KMS-11 (cell line): Measurements from ENCODE around the gene PNMT.

Experiments used
- H2AFZ ChIP-seq: fragments of 200-600 bp; sonication (generic); 2 replicates; pipeline ENCODE4 v1.6.1; 2016; ENCODE audit warnings: antibody characterized with exemption, mixed run types, low read depth
- H3K27ac ChIP-seq: fragments of 200-600 bp; sonication (generic); 2 replicates; pipeline ENCODE4 v1.6.1; 2016; ENCODE audit warnings: mild to moderate bottlenecking, mixed run types
- H3K27me3 ChIP-seq: fragments of 200-600 bp; sonication (generic); 2 replicates; pipeline ENCODE4 v1.6.1; 2017; ENCODE audit warnings: mild to moderate bottlenecking, low read depth, mixed run types, moderate library complexity; ENCODE audit not compliant: insufficient read depth
- H3K36me3 ChIP-seq: fragments of 200-600 bp; sonication (generic); 2 replicates; pipeline ENCODE4 v1.6.1; 2017; ENCODE audit warnings: mild to moderate bottlenecking, mixed run types; ENCODE audit not compliant: insufficient read depth
- H3K4me1 ChIP-seq: fragments of 200-600 bp; sonication (generic); 2 replicates; pipeline ENCODE4 v1.6.1; 2016; ENCODE audit warnings: mild to moderate bottlenecking, low read depth, mixed run types; ENCODE audit not compliant: poor library complexity, severe bottlenecking
- H3K4me2 ChIP-seq: fragments of 200-600 bp; sonication (generic); 2 replicates; pipeline ENCODE4 v1.7.0; 2016; ENCODE audit warnings: mild to moderate bottlenecking, mixed run types
- H3K4me3 ChIP-seq: fragments of 200-600 bp; sonication (generic); IDR thresholded peaks from 2 replicates; pipeline ENCODE4 v1.6.1; 2017; ENCODE audit warnings: low read depth, low read length, mixed read lengths; ENCODE audit not compliant: insufficient read depth
- H3K79me2 ChIP-seq: fragments of 200-600 bp; sonication (generic); 2 replicates; pipeline ENCODE4 v1.6.1; 2016; ENCODE audit warnings: low read depth, mixed run types; ENCODE audit not compliant: insufficient read depth
- H3K9ac ChIP-seq: fragments of 200-600 bp; sonication (generic); 2 replicates; pipeline ENCODE4 v1.6.1; 2016; ENCODE audit warnings: mild to moderate bottlenecking, mixed run types
- H4K20me1 ChIP-seq: fragments of 200-600 bp; sonication (generic); 2 replicates; pipeline ENCODE4 v1.6.1; 2016; ENCODE audit warnings: mild to moderate bottlenecking, mixed run types; ENCODE audit not compliant: insufficient read depth
- CTCF ChIP-seq: fragments of 200-600 bp; sonication (generic); conservative IDR thresholded peaks from 2 replicates; pipeline ENCODE4 v1.6.1; 2017; ENCODE audit warnings: low read depth, mild to moderate bottlenecking, antibody characterized with exemption, low read length, moderate library complexity, mixed read lengths

Gene PNMT

DNA sequence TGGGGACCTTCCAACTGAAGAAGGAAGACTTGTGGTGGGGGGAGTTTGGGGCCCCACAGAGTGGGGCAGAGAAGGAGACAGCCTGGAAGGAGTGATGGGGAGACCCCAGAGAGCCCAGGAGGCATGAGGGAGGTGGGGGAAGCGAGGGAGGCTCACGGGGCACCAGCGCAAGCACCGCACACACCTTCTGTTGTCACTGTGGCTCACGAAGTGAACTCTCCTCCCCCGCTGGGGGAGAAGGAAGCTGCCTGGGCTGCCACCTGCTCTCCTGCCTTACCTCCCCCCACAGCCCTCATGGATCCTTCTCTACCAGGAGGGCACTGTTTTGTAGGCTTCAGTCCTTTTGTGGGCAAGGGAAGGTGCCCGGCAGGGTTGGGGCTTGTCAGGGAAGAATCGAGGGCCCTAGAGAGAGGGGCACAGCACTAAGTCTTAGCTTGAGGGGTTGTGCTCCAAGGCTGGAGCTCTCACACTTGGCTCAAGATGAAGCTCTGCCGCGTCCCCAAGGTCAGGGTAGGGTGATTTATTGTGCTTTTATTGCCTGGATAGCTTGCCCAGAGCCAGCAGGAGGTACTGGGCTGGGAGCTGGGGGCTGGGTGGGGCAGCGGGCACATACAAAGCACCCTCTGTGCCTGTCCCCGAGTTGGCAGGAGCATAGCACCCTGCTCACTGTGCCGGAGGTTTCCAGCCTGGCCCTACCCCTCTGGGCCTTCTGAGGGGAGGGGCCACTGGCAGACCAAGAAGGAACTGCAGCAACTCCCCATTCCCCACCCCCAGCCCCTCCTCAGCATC is 35.9 kb upstream of the PNMT start:
- Histone ChIP-seq H4K20me1 (no peaks in the 10 kb centered on the region), H3K4me2 (no peak overlapping the region), H2AFZ (no peak overlapping the region), H3K27me3 (peaks cover 8% of the 10 kb centered on the region; the same call in 1 of the 2 replicates), H3K4me1 (peaks cover 20% of the 10 kb centered on the region), H3K79me2 (no peaks in the 10 kb centered on the region; the same call in 1 of the 2 replicates), H3K4me3 (no peak overlapping the region), H3K36me3 (no peaks in the 10 kb centered on the region), H3K9ac (no peak overlapping the region), H3K27ac (no peak overlapping the region)
- no peak for TF ChIP-seq CTCF

DNA sequence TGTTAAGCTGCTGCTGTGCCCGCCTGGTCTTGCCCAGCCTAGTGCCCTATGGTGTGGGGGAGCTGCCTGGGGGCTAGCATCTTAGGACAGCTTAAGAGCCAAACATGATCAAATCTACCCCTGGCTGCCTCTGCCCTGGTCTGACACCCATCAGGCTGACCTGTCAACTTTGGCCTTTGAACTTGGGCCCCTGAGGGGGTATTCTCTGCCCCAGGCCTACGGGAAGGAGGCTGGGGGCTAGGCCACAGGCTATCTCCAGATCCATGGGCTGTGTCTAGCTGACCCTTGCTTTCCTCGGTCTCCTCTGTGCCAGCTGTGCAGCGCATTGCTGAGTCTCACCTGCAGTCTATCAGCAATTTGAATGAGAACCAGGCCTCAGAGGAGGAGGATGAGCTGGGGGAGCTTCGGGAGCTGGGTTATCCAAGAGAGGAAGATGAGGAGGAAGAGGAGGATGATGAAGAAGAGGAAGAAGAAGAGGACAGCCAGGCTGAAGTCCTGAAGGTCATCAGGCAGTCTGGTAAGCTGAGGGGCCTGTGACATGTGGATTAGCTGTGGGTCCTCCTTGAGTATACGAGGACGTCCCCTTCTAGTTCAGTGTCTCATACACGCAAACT is 34.6 kb upstream of the PNMT start:
- no peak for TF ChIP-seq CTCF
- H3K4me1 ChIP-seq, result peaks cover 31% of the 10 kb centered on the region
- H3K4me3 ChIP-seq, result no peak overlapping the region
- no peak overlapping the region for H3K4me2 ChIP-seq
- H3K79me2 ChIP-seq, result peaks cover 12% of the 10 kb centered on the region; the same call in 1 of the 2 replicates
- H3K27me3 ChIP-seq, result peaks cover 8% of the 10 kb centered on the region; the same call in 1 of the 2 replicates
- no peak overlapping the region for H3K27ac ChIP-seq
- H4K20me1 ChIP-seq, result no peaks in the 10 kb centered on the region
- no peak overlapping the region for H3K9ac ChIP-seq
- H2AFZ ChIP-seq, result no peak overlapping the region
- H3K36me3 ChIP-seq, result no peaks in the 10 kb centered on the region

- Histone ChIP-seq H3K4me2 (no peak overlapping the region; the same call in 1 of the 2 replicates), H3K9ac (no peak overlapping the region), H4K20me1 (no peaks in the 10 kb centered on the region), H3K4me3 (no peak overlapping the region), H2AFZ (0 out of 2 replicates have a peak overlapping the region, but pooled peaks have one; percentile 5), H3K4me1 (peaks cover 38% of the 10 kb centered on the region), H3K27me3 (peaks cover 4% of the 10 kb centered on the region; the same call in 1 of the 2 replicates), H3K79me2 (peaks cover 19% of the 10 kb centered on the region; the same call in 1 of the 2 replicates), H3K36me3 (no peaks in the 10 kb centered on the region), H3K27ac (no peak overlapping the region)
- TF ChIP-seq CTCF, result peak; percentile 99
Observed at GRCh38 chr17:39634384-39634871, 33.8 kb upstream of the PNMT start.

- no peaks in the 10 kb centered on the region for H4K20me1 ChIP-seq
- H3K4me3 ChIP-seq, result no peak overlapping the region
- H3K27me3 ChIP-seq, result no peaks in the 10 kb centered on the region
- no peaks in the 10 kb centered on the region for H3K36me3 ChIP-seq
- peaks cover 20% of the 10 kb centered on the region; the same call in 1 of the 2 replicates for H3K79me2 ChIP-seq
- H2AFZ ChIP-seq, result no peak overlapping the region; the same call in 1 of the 2 replicates
- peak overlapping the region; percentile 100; the same call in 1 of the 2 replicates for H3K4me2 ChIP-seq
- peaks cover 44% of the 10 kb centered on the region for H3K4me1 ChIP-seq
- no peak for TF ChIP-seq CTCF
- no peak overlapping the region for H3K27ac ChIP-seq
- no peak overlapping the region; the same call in 1 of the 2 replicates for H3K9ac ChIP-seq
Observed at GRCh38 chr17:39635614-39636176, 32.6 kb upstream of the PNMT start.
